ENCODE data around the gene CCDC138.
"Not testable (repeated sequence)": the region's sequence is repeated elsewhere in the genome, so short reads cannot be mapped to it uniquely, and the experiment has no call there.

The CCDC138 gene, protein sequence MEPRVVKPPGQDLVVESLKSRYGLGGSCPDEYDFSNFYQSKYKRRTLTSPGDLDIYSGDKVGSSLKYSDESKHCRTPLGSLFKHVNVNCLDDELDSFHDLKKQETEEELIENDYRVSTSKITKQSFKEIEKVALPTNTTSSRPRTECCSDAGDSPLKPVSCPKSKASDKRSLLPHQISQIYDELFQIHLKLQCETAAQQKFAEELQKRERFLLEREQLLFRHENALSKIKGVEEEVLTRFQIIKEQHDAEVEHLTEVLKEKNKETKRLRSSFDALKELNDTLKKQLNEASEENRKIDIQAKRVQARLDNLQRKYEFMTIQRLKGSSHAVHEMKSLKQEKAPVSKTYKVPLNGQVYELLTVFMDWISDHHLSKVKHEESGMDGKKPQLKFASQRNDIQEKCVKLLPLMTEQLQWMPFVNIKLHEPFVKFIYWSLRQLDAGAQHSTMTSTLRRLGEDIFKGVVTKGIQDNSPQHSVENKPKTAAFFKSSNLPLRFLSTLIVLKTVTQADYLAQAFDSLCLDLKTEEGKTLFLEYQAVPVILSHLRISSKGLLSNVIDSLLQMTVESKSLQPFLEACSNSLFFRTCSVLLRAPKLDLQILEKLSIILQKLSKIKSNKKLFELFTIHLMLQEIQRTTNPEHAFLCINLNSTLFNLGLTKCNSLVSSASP

GRCh38 chr2:108786354-108787215 lies at the start of gene CCDC138:
TSS of gene CCDC138 (plus strand) at chr2:108786771. CDS start at chr2:108786823, 52 bp downstream.
- Histone ChIP-seq H3K9ac (ENCODE audit: low read length in 2 of 2) (peak within 1 kb of the TSS; percentile 58 to 73), H3K27me3 (ENCODE audit: control insufficient read depth in 1 of 2, insufficient read depth in 2 of 2, low read length in 2 of 2) (no peaks in the 10 kb centered on the region), H3K27ac (ENCODE audit: low read length) (peak within 1 kb of the TSS; percentile 4), H3K36me3 (ENCODE audit: control insufficient read depth in 2 of 2, insufficient read depth in 2 of 2, low read length in 2 of 2) (peaks cover 12 to 15% of the 10 kb centered on the region in 2 donors), H3K4me3 (ENCODE audit: low read length in 2 of 2) (peak within 1 kb of the TSS; percentile 87 to 93), H3K4me1 (ENCODE audit: control insufficient read depth, insufficient read depth, low read length) (peaks cover 4% of the 10 kb centered on the region), H3K9me3 (ENCODE audit: control insufficient read depth in 2 of 2, low read length in 2 of 2) (no peaks in the 10 kb centered on the region)

DNA sequence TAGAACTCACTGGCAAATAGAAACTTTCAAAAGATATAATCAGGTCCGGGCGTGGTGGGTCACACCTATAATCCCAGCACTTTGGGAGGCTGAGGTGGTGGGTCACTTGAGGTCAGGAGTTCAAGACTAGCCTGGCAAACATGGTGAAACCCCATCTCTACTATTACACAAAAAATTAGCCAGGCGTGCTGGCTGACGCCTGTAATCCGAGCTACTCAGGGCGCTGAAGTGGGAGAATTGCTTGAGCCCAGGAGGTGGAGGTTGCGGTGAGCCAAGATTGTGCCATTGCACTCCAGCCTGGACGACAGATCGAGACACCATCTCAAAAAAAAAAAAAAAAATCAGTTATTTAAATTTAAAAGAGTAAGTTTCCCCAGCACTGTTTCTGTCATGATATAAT lies 28.6 kb upstream of the CCDC138 start:
- not testable (repeated sequence) for H3K4me3 ChIP-seq (ENCODE audit: low read length in 2 of 2); H3K27ac ChIP-seq (ENCODE audit: low read length)
- peaks cover 8 to 12% of the 10 kb centered on the region in 2 donors for H3K36me3 ChIP-seq (ENCODE audit: control insufficient read depth in 2 of 2, insufficient read depth in 2 of 2, low read length in 2 of 2)

DNA sequence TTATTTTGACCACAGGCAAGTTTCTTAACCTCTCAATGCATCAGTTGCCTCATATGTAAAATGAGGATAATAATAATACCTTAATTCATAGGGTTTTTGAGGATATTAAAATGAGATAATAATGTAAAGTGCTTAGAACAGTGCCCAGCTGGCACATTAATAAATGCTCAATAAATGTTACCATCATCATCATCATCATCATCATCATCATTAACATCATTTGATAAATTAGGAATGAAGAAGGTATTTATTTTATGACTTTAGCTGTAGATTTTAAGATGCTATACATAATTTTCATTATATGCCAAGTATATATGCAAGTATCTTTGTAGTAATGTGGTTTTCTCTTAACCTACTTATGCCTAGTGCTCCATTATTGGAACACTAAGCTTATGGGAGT lies 24.0 kb upstream of the CCDC138 start:
- not testable (repeated sequence) for H3K27me3 ChIP-seq (ENCODE audit: control insufficient read depth in 1 of 2, insufficient read depth in 2 of 2, low read length in 2 of 2); H3K9me3 ChIP-seq (ENCODE audit: control insufficient read depth in 2 of 2, low read length in 2 of 2); H3K4me3 ChIP-seq (ENCODE audit: low read length in 2 of 2); H3K9ac ChIP-seq (ENCODE audit: low read length in 2 of 2); H3K4me1 ChIP-seq (ENCODE audit: control insufficient read depth, insufficient read depth, low read length); H3K27ac ChIP-seq (ENCODE audit: low read length)
- H3K36me3 ChIP-seq (ENCODE audit: control insufficient read depth in 2 of 2, insufficient read depth in 2 of 2, low read length in 2 of 2), result peaks cover 24 to 28% of the 10 kb centered on the region in 2 donors

More for the DNA sequence above, 28.6 kb upstream of the CCDC138 start:
- H3K9me3 ChIP-seq (ENCODE audit: control insufficient read depth in 2 of 2, low read length in 2 of 2); H3K9ac ChIP-seq (ENCODE audit: low read length in 2 of 2); H3K27me3 ChIP-seq (ENCODE audit: control insufficient read depth in 1 of 2, insufficient read depth in 2 of 2, low read length in 2 of 2); H3K4me1 ChIP-seq (ENCODE audit: control insufficient read depth, insufficient read depth, low read length): not testable (repeated sequence)

DNA sequence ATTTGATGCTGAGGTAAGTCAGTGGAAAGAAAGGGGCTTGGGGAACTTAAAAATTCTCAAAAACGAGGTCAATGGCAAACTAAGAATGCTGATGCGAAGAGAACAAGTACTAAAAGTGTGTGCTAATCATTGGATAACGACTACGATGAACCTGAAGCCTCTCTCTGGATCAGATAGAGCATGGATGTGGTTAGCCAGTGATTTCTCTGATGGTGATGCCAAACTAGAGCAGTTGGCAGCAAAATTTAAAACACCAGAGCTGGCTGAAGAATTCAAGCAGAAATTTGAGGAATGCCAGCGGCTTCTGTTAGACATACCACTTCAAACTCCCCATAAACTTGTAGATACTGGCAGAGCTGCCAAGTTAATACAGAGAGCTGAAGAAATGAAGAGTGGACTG lies 19.9 kb upstream of the CCDC138 start:
- H3K9me3 ChIP-seq (ENCODE audit: control insufficient read depth in 2 of 2, low read length in 2 of 2); H3K27me3 ChIP-seq (ENCODE audit: control insufficient read depth in 1 of 2, insufficient read depth in 2 of 2, low read length in 2 of 2); H3K4me3 ChIP-seq (ENCODE audit: low read length in 2 of 2); H3K9ac ChIP-seq (ENCODE audit: low read length in 2 of 2); H3K4me1 ChIP-seq (ENCODE audit: control insufficient read depth, insufficient read depth, low read length); H3K27ac ChIP-seq (ENCODE audit: low read length): not testable (repeated sequence)
- H3K36me3 ChIP-seq (ENCODE audit: control insufficient read depth in 2 of 2, insufficient read depth in 2 of 2, low read length in 2 of 2), result peaks cover 24 to 26% of the 10 kb centered on the region in 2 donors

DNA sequence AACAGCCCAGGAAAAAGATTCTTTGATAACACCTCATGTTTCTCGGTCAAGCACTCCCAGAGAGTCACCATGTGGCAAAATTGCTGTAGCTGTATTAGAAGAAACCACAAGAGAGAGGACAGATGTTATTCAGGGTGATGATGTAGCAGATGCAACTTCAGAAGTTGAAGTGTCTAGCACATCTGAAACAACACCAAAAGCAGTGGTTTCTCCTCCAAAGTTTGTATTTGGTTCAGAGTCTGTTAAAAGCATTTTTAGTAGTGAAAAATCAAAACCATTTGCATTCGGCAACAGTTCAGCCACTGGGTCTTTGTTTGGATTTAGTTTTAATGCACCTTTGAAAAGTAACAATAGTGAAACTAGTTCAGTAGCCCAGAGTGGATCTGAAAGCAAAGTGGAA lies 18.7 kb upstream of the CCDC138 start:
- not testable (repeated sequence) for H3K4me1 ChIP-seq (ENCODE audit: control insufficient read depth, insufficient read depth, low read length); H3K4me3 ChIP-seq (ENCODE audit: low read length in 2 of 2); H3K9me3 ChIP-seq (ENCODE audit: control insufficient read depth in 2 of 2, low read length in 2 of 2); H3K9ac ChIP-seq (ENCODE audit: low read length in 2 of 2); H3K27me3 ChIP-seq (ENCODE audit: control insufficient read depth in 1 of 2, insufficient read depth in 2 of 2, low read length in 2 of 2); H3K27ac ChIP-seq (ENCODE audit: low read length)
- peaks cover 27 to 32% of the 10 kb centered on the region in 2 donors for H3K36me3 ChIP-seq (ENCODE audit: control insufficient read depth in 2 of 2, insufficient read depth in 2 of 2, low read length in 2 of 2)

DNA sequence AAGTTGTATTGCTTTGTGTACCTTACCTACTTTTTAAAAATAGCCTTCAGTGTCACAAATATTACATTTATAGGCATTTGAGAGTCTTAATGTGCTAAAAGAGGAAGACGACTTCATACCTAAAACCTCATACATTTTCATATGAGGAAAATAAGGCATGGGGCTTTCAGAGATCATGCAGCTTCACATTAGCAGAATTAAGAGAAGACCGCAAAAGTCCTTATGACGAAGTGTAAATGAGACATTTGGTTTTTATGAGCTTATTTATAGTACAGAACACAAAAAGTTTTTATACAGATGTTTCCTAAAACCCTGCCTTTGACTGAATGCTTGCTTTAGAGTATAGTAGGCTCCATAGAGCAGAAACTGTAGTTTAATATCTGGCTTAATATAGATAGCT lies 10.1 kb upstream of the CCDC138 start:
- Histone ChIP-seq H3K36me3 (ENCODE audit: control insufficient read depth in 2 of 2, insufficient read depth in 2 of 2, low read length in 2 of 2) (peaks cover 11 to 28% of the 10 kb centered on the region in 2 donors), H3K9ac (ENCODE audit: low read length in 2 of 2) (no peak overlapping the region), H3K27me3 (ENCODE audit: control insufficient read depth in 1 of 2, insufficient read depth in 2 of 2, low read length in 2 of 2) (no peaks in the 10 kb centered on the region), H3K9me3 (ENCODE audit: control insufficient read depth in 2 of 2, low read length in 2 of 2) (no peaks in the 10 kb centered on the region), H3K4me3 (ENCODE audit: low read length in 2 of 2) (no peak overlapping the region), H3K27ac (ENCODE audit: low read length) (no peak overlapping the region), H3K4me1 (ENCODE audit: control insufficient read depth, insufficient read depth, low read length) (no peaks in the 10 kb centered on the region)

GRCh38 chr2:108778857-108779256 lies 7.7 kb upstream of the CCDC138 start:
- H3K9me3 ChIP-seq (ENCODE audit: control insufficient read depth in 2 of 2, low read length in 2 of 2), result no peaks in the 10 kb centered on the region
- no peak overlapping the region for H3K9ac ChIP-seq (ENCODE audit: low read length in 2 of 2)
- H3K27ac ChIP-seq (ENCODE audit: low read length), result no peak overlapping the region
- H3K4me1 ChIP-seq (ENCODE audit: control insufficient read depth, insufficient read depth, low read length), result no peaks in the 10 kb centered on the region
- H3K27me3 ChIP-seq (ENCODE audit: control insufficient read depth in 1 of 2, insufficient read depth in 2 of 2, low read length in 2 of 2), result no peaks in the 10 kb centered on the region
- peaks cover 21 to 24% of the 10 kb centered on the region in 2 donors for H3K36me3 ChIP-seq (ENCODE audit: control insufficient read depth in 2 of 2, insufficient read depth in 2 of 2, low read length in 2 of 2)
- H3K4me3 ChIP-seq (ENCODE audit: low read length in 2 of 2), result no peak overlapping the region

- no peaks in the 10 kb centered on the region for H3K9me3 ChIP-seq (ENCODE audit: control insufficient read depth in 2 of 2, low read length in 2 of 2)
- H3K36me3 ChIP-seq (ENCODE audit: control insufficient read depth in 2 of 2, insufficient read depth in 2 of 2, low read length in 2 of 2), result peaks cover 12 to 15% of the 10 kb centered on the region in 2 donors
- no peaks in the 10 kb centered on the region for H3K27me3 ChIP-seq (ENCODE audit: control insufficient read depth in 1 of 2, insufficient read depth in 2 of 2, low read length in 2 of 2)
- H3K4me3 ChIP-seq (ENCODE audit: low read length in 2 of 2), result peak overlapping the region; percentile 87 to 93
- H3K27ac ChIP-seq (ENCODE audit: low read length), result peak overlapping the region; percentile 4
- H3K9ac ChIP-seq (ENCODE audit: low read length in 2 of 2), result peak overlapping the region; percentile 58 to 73
- H3K4me1 ChIP-seq (ENCODE audit: control insufficient read depth, insufficient read depth, low read length), result peaks cover 4% of the 10 kb centered on the region
Observed at GRCh38 chr2:108786008-108786353, 590 bp upstream of the CCDC138 start.

DNA sequence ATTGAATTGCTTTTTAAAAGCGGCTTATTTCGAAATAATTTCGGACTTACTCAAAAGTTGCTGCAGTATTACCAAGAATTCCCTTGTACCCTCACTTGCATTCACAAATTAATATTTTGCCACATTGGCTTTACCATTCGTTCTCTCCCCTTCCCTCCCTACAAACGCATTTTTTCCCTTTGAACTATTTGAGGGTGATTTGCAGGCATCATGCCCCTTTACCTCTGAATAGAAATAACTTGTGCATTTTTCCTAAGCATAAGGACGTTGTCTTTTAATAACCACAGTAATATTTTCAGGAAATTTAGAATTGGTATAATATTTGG lies 608 bp downstream of the CCDC138 start:
- H3K27me3 ChIP-seq (ENCODE audit: control insufficient read depth in 1 of 2, insufficient read depth in 2 of 2, low read length in 2 of 2), result no peaks in the 10 kb centered on the region
- no peak overlapping the region for H3K27ac ChIP-seq (ENCODE audit: low read length)
- peak overlapping the region in 1 of 2 donors; percentile 73 for H3K9ac ChIP-seq (ENCODE audit: low read length in 2 of 2)

GRCh38 chr2:108803045-108803736 lies 16.6 kb downstream of the CCDC138 start:
- Histone ChIP-seq H3K9ac (ENCODE audit: low read length in 2 of 2) (no peak overlapping the region), H3K36me3 (ENCODE audit: control insufficient read depth in 2 of 2, insufficient read depth in 2 of 2, low read length in 2 of 2) (peaks cover 4 to 5% of the 10 kb centered on the region in 2 donors), H3K27ac (ENCODE audit: low read length) (no peak overlapping the region), H3K4me1 (ENCODE audit: control insufficient read depth, insufficient read depth, low read length) (no peaks in the 10 kb centered on the region), H3K27me3 (ENCODE audit: control insufficient read depth in 1 of 2, insufficient read depth in 2 of 2, low read length in 2 of 2) (no peaks in the 10 kb centered on the region), H3K4me3 (ENCODE audit: low read length in 2 of 2) (no peak overlapping the region), H3K9me3 (ENCODE audit: control insufficient read depth in 2 of 2, low read length in 2 of 2) (no peaks in the 10 kb centered on the region)

More for the DNA sequence above, 608 bp downstream of the CCDC138 start:
- Histone ChIP-seq H3K9me3 (ENCODE audit: control insufficient read depth in 2 of 2, low read length in 2 of 2) (no peaks in the 10 kb centered on the region), H3K4me3 (ENCODE audit: low read length in 2 of 2) (peak overlapping the region; percentile 87 to 93), H3K36me3 (ENCODE audit: control insufficient read depth in 2 of 2, insufficient read depth in 2 of 2, low read length in 2 of 2) (peaks cover 8 to 15% of the 10 kb centered on the region in 2 donors), H3K4me1 (ENCODE audit: control insufficient read depth, insufficient read depth, low read length) (peaks cover 4% of the 10 kb centered on the region)

Measured in stomach smooth muscle (tissue), 2 donors.